ENCODE data around the gene ASB6.

- TF ChIP-seq CTCF (IDR thresholded peaks at IDR 0.05), result no peak
- no peak for TF ChIP-seq POLR2A (IDR thresholded peaks at IDR 0.05)
These were observed 32.3 kb downstream of the ASB6 start for GRCh38 chr9:129609486-129610212.
